NB4 (cell line): ENCODE measurements around the gene RNF220.

Experiments
- CTCF ChIP-seq: IDR thresholded peaks from one replicate; pipeline ENCODE4 v1.5.1; 2012; ENCODE audit warnings: low read depth, low read length
- POLR2A ChIP-seq: IDR thresholded peaks from 2 replicates; pipeline ENCODE4 v1.6.1; 2011; ENCODE audit warnings: mild to moderate bottlenecking; ENCODE audit not compliant: insufficient read length; ENCODE audit errors: extremely low read depth

GRCh38 chr1:44514673-44515072, 109.6 kb downstream of the RNF220 start:
- no peak for TF ChIP-seq POLR2A
- TF ChIP-seq CTCF = no peak
